ENCODE data around the gene NR5A1. TPM values are rescaled to one million over a fixed set of nuclear protein-coding genes. Genes with fewer than 3 reads are reported as not detected.

Gene NR5A1
- total and polyA plus RNA-seq, 2 of the 13 experiments (the other 11 are each of a cell fraction or from before 2014, with no cell fraction given): 28.9 to 44.7 TPM

DNA sequence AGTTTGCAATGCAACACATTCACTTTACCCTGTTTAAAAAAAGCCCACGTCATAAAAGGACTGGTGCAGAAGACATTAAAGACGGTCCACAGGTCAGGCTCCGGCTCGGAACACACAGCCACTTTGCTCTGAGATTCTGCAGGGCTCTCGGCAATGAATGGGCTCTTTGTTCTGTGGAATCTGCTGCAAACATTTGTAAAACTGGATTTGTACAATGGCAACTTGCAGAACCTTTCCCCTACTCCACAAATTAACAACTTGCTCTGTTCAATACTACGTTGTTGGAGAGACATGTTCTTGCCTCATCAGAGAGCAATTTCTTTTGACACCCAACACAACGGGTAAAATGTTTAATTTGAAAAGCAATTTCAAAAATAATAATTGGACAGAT, 13.0 kb upstream of the NR5A1 start:
- H2AFZ ChIP-seq (ENCODE audit: low read length): no peak overlapping the region
- no TSS peak for BruUV-seq (replicated peaks)
- no peaks in the 10 kb centered on the region for H3K27me3 ChIP-seq (ENCODE audit: control insufficient read depth in 1 of 2, insufficient read depth in 2 of 2, low read length in 2 of 2)
- no peaks in the 10 kb centered on the region for H4K20me1 ChIP-seq (ENCODE audit: insufficient read depth, low read length)
- H3K9ac ChIP-seq (ENCODE audit: insufficient read depth, low read depth, low read length): peak overlapping the region; percentile 75
- ChIA-PET CTCF (ENCODE audit: low intra/inter-chr PET ratio, low total read pairs) (no interaction called here), POLR2A (interaction anchor here (0.9 to 3.6 kb wide), 6 partner anchors 8 to 47 kb away, joined by 3 to 21 read pairs (median 6); no protein-coding TSS in a partner anchor)
- H3K79me2 ChIP-seq (ENCODE audit: insufficient read depth, low read length): no peaks in the 10 kb centered on the region
- whole genome bisulfite sequencing (ENCODE audit: low lambda C conversion rate): 0% methylated on average over 7 of the region's 7 CpGs
- H3K4me1 ChIP-seq (ENCODE audit: insufficient read depth, low read length): peaks cover 42% of the 10 kb centered on the region
- H3K9me3 ChIP-seq (ENCODE audit: low read length): no peaks in the 10 kb centered on the region
- peak overlapping the region; percentile 82 for H3K4me2 ChIP-seq (ENCODE audit: low read depth, low read length)
- FAIRE-seq (peak; percentile 100), DNase-seq (ENCODE audit: low spot score) (peak; percentile 93), ATAC-seq (peak; percentile 95)
- H3K27ac ChIP-seq (ENCODE audit: extremely low read length, insufficient read depth, low read length): peak overlapping the region; percentile 99
- in situ Hi-C loops (cut with HindIII; ENCODE audit: extremely low pct_ligation_motif_present, low pct_unique_long_range_greater_than_20kb): no loop called here
- H3K4me3 ChIP-seq (replicated peaks in 1 of 3; ENCODE audit: insufficient read depth in 1 of 3, low read depth in 2 of 3, low read length in 3 of 3): peak overlapping the region in 1 of 3 experiments; percentile 38; a peak in 2 of 6 replicates
- intact Hi-C loops (cut with micrococcal nuclease; ENCODE audit: unreplicated experiment): loop anchor here (1.0 kb wide), 1 partner anchor 8 kb away; no protein-coding TSS in a partner anchor
- H3K36me3 ChIP-seq (replicated peaks in 1 of 2; ENCODE audit: control insufficient read depth in 1 of 2, insufficient read depth in 2 of 2, low read length in 2 of 2): peaks cover 2 to 15% of the 10 kb centered on the region in 2 experiments; a peak in 4 of 5 replicates
- TF ChIP-seq, protein P1, sequence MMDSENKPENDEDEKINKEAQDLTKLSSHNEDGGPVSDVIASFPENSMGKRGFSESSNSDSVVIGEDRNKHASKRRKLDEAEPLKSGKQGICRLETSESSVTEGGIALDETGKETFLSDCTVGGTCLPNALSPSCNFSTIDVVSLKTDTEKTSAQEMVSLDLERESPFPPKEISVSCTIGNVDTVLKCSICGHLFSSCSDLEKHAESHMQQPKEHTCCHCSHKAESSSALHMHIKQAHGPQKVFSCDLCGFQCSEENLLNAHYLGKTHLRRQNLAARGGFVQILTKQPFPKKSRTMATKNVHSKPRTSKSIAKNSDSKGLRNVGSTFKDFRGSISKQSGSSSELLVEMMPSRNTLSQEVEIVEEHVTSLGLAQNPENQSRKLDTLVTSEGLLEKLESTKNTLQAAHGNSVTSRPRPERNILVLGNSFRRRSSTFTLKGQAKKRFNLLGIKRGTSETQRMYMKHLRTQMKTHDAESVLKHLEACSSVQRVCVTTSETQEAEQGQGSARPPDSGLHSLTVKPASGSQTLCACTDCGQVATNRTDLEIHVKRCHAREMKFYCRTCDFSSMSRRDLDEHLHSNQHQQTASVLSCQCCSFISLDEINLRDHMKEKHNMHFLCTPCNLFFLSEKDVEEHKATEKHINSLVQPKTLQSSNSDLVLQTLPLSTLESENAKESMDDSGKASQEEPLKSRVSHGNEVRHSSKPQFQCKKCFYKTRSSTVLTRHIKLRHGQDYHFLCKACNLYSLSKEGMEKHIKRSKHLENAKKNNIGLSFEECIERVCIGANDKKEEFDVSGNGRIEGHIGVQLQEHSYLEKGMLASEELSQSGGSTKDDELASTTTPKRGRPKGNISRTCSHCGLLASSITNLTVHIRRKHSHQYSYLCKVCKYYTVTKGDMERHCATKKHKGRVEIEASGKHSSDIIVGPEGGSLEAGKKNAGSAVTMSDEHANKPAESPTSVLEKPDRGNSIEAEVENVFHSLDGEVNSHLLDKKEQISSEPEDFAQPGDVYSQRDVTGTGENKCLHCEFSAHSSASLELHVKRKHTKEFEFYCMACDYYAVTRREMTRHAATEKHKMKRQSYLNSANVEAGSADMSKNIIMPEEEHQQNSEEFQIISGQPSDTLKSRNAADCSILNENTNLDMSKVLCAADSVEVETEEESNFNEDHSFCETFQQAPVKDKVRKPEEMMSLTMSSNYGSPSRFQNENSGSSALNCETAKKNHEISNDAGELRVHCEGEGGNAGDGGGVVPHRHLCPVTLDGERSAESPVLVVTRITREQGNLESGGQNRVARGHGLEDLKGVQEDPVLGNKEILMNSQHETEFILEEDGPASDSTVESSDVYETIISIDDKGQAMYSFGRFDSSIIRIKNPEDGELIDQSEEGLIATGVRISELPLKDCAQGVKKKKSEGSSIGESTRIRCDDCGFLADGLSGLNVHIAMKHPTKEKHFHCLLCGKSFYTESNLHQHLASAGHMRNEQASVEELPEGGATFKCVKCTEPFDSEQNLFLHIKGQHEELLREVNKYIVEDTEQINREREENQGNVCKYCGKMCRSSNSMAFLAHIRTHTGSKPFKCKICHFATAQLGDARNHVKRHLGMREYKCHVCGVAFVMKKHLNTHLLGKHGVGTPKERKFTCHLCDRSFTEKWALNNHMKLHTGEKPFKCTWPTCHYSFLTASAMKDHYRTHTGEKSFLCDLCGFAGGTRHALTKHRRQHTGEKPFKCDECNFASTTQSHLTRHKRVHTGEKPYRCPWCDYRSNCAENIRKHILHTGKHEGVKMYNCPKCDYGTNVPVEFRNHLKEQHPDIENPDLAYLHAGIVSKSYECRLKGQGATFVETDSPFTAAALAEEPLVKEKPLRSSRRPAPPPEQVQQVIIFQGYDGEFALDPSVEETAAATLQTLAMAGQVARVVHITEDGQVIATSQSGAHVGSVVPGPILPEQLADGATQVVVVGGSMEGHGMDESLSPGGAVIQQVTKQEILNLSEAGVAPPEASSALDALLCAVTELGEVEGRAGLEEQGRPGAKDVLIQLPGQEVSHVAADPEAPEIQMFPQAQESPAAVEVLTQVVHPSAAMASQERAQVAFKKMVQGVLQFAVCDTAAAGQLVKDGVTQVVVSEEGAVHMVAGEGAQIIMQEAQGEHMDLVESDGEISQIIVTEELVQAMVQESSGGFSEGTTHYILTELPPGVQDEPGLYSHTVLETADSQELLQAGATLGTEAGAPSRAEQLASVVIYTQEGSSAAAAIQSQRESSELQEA (CRISPR knock-in tag; IDR thresholded peaks at IDR 0.05; ENCODE audit: not compliant biosample characterization): no peak
- no peak for TF ChIP-seq ZNF572 (CRISPR knock-in tag; IDR thresholded peaks at IDR 0.05)
- no peak for TF ChIP-seq HES4 (CRISPR knock-in tag; IDR thresholded peaks at IDR 0.05; ENCODE audit: borderline replicate concordance)
- no peak for TF ChIP-seq TP53 (CRISPR knock-in tag; conservative IDR thresholded peaks at IDR 0.05)
- 0 out of 2 replicates have a peak, but pooled peaks have one; percentile 35 for TF ChIP-seq TCF7 (IDR thresholded peaks at IDR 0.05; ENCODE audit: low read depth)
- TF ChIP-seq HOXA3 (CRISPR knock-in tag; IDR thresholded peaks at IDR 0.05): peak; percentile 53
- TF ChIP-seq, protein P2, sequence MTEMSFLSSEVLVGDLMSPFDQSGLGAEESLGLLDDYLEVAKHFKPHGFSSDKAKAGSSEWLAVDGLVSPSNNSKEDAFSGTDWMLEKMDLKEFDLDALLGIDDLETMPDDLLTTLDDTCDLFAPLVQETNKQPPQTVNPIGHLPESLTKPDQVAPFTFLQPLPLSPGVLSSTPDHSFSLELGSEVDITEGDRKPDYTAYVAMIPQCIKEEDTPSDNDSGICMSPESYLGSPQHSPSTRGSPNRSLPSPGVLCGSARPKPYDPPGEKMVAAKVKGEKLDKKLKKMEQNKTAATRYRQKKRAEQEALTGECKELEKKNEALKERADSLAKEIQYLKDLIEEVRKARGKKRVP (CRISPR knock-in tag; IDR thresholded peaks at IDR 0.05): 0 out of 4 replicates have a peak, but pooled peaks of 1 of the 2 experiments have one; percentile 20
- TF ChIP-seq, protein P3, sequence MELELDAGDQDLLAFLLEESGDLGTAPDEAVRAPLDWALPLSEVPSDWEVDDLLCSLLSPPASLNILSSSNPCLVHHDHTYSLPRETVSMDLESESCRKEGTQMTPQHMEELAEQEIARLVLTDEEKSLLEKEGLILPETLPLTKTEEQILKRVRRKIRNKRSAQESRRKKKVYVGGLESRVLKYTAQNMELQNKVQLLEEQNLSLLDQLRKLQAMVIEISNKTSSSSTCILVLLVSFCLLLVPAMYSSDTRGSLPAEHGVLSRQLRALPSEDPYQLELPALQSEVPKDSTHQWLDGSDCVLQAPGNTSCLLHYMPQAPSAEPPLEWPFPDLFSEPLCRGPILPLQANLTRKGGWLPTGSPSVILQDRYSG (CRISPR knock-in tag; IDR thresholded peaks at IDR 0.05): no peak
- 0 out of 2 replicates have a peak, but pooled peaks have one; percentile 2 for TF ChIP-seq SMC3 (IDR thresholded peaks at IDR 0.05; ENCODE audit: low read length)
- TF ChIP-seq HOXA9 (CRISPR knock-in tag; IDR thresholded peaks at IDR 0.05; ENCODE audit: borderline replicate concordance): no peak
- no peak; the same call in 1 of the 2 replicates for TF ChIP-seq ZNF121 (CRISPR knock-in tag; IDR thresholded peaks at IDR 0.05)
